GM19043 (cell line): ENCODE measurements around the gene SOWAHD.
A peak's percentile ranks its signal among the peaks of the same experiment; 100 is the strongest.
"Not testable (repeated sequence)": the region's sequence is repeated elsewhere in the genome, so short reads cannot be mapped to it uniquely, and the experiment has no call there.

Source experiments
- ATAC-seq: cut with Tn5 transposase; IDR thresholded peaks from one replicate; pipeline ENCODE4 v1.9.1; 2021; ENCODE audit warnings: low read depth; ENCODE audit not compliant: unreplicated experiment

SOWAHD gene

DNA sequence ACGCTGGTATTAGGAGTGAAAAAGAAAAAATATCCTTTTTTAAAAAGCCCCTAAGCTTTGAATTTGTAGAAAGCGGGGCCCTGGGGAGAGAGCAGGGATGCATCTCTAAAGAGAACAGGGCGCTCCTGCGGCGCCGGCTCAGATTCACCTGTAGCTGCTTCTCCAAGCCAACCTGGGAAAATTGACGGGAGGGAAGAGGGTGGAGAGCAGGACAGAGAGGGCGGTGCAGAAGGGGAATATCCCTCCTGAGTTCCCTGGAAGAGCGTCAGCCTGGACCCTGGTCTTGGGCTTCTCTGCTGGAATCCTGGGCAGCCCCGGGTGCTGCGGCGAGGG, 776 bp upstream of the SOWAHD start:
- ATAC-seq: no peak

DNA sequence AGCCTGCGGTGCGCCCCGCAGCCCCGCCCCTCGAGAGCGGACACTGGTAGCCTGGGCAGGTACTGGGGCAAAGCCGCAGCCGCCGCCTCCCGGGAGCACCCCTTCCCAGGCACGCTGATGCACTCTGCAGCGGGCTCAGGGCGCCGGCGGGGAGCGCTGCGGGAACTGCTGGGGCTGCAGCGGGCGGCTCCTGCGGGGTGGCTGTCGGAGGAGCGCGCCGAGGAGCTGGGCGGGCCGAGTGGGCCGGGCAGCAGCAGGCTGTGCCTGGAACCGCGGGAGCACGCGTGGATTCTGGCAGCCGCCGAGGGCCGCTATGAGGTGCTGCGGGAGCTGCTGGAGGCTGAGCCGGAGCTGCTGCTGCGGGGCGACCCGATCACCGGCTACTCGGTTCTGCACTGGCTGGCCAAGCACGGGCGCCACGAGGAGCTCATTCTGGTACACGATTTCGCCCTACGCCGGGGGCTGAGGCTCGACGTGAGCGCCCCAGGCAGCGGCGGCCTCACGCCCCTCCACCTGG, 401 bp downstream of the SOWAHD start:
- no peak for ATAC-seq

DNA sequence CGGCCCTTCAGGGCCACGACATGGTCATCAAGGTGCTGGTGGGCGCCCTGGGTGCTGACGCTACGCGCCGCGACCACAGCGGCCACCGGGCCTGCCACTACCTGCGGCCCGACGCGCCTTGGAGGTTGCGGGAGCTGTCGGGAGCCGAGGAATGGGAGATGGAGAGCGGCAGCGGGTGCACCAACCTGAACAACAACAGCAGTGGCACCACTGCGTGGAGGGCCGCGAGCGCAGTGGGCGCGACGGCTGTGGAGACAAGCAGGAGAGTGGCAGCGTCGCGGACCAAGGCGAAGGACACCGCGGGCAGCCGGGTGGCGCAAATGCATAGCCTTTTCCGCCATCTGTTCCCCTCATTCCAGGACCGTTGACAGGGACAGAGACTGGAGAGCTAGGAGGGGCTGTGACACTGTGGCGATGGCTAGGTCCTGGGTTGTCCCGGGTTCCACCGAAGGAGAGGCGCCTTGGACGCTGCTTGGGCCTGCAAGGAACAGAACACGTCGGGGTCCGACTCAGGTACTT, 919 bp downstream of the SOWAHD start:
- ATAC-seq: no peak

DNA sequence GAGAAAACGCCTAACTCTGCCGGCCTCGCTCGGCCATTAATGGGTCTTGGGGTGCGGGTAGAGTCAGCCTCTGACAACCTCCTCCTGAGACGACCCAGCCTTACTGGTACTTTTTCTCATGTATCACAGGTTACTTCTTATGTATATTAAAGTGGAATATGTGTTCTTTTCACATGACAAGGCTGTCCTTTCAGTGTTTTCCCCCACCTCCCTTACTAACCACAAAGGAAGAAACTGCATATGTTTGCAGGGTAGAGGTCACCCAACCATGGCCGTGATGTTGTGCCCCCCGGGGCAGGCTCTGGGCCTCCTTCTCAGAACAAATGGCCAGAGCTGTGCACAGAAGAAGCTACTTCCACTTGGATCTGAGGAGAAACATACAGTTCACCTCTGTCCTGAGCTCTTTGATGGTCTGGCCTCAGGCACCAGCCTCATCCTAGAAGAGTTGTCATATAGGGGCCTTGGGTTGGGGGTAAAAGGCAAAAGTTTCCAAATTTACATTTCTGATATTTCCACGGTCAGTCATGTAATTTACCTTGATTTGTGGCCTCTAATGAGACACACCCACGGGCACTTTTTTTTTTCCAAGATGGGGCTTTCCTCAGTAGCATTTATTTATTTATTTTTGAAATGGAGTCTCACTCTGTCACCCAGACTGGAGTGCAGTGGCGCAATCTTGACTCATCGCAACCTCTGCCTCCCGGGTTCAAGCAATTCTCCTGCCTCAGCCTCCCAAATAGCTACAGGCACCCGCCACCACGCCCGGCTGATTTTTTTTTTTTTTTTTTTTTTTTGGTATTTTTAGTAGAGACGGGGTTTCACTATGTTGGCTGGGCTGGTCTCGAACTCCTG, 1.9 kb downstream of the SOWAHD start:
- no peak for ATAC-seq

DNA sequence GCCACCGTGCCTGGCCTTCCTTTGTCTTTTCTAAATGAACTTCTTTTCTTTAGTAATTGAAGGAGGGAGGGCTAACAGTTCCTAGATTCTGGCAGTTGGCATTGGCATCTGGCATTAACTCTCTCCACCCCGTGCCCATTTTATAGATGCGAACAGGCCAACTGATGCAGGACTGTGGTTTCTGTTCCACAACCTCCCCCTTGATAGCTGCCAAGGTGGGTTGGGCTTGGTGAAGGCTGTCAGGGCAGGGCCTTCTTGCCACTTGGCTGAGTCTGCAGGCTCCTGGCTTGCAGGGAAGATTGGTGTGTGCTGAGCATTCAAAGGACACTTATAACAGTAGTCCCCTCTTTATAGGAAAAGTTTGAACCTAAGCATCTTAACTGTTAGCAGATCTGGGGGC, 4.3 kb downstream of the SOWAHD start:
- no peak for ATAC-seq

DNA sequence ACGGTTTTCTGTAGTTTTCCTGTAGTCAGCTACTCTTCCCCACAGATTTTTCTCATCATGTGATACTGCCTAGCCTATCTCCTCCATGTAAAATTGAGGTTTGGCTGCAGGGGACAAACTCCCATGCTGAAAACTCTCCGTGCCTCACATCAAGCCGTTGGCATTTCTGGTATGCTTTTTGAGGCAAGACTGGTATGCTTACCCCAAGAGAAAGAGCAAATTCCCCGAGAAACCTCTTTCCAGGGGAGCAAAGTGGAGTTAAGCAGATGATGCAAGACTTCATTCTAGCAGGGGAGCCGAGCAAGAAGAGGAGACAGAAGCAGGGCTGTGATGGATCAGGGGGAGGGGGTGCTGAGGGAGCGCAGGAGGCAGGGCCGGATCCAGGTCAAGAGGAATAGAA, 4.8 kb downstream of the SOWAHD start:
- ATAC-seq: no peak

DNA sequence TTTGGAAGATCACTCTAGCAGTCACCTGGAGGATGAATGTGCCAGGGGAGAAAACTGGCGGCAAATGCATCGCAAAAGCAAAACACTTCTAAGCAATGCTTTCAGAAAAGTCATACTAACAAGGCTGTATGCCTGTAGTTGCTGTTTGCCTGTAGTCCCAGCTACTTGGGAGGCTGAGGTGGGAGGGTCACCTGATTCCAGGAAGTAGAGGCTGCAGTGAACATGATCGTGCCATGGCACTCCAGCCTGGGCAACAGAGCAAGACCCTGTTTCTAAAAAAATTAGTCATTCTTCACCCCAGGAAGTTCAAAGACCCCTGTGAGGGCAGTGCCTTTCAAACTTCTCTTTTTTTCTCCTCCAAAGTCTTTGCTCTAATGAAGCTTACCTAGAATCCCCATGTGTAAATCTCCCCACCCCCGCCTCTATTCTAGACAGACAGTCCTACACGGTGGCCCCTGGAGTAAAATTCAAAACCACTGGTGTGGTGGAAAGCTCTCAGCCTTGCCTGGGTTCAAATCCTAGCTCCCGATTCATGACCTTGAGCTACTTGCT, 5.5 kb downstream of the SOWAHD start:
- no peak for ATAC-seq

DNA sequence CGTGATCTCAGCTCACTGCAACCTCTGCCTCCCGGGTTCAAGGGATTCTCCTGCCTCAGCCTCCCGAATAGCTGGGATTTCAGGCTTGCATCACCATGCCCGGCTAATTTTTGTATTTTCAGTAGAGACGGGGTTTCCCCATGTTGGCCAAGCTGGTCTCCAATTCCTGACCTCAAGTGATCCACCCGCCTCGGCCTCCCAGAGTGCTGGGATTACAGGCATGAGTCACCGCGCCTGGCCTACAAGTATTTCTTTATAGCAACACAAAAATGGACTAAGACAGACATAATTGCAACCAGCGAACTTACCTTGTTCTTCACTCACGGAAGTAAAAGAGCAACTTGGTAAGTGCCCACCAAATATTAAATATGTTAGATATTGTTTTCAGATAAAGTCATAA, 10.0 kb downstream of the SOWAHD start:
- ATAC-seq: not testable (repeated sequence)

DNA sequence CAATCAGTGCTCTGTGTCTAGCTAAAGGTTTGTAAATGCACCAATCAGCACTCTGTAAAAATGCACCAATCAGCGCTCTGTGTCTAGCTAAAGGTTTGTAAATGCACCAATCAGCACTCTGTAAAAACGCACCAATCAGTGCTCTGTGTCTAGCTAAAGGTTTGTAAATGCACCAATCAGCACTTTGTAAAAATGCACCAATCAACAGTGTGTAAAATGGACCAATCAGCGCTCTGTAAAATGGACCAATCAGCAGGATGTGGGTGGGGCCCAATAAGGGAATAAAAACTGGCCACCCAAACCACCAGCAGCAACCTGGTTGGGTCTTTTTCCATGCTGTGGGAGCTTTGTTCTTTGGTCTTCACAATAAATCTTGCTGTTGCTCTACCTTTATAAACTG, 11.0 kb downstream of the SOWAHD start:
- not testable (repeated sequence) for ATAC-seq

DNA sequence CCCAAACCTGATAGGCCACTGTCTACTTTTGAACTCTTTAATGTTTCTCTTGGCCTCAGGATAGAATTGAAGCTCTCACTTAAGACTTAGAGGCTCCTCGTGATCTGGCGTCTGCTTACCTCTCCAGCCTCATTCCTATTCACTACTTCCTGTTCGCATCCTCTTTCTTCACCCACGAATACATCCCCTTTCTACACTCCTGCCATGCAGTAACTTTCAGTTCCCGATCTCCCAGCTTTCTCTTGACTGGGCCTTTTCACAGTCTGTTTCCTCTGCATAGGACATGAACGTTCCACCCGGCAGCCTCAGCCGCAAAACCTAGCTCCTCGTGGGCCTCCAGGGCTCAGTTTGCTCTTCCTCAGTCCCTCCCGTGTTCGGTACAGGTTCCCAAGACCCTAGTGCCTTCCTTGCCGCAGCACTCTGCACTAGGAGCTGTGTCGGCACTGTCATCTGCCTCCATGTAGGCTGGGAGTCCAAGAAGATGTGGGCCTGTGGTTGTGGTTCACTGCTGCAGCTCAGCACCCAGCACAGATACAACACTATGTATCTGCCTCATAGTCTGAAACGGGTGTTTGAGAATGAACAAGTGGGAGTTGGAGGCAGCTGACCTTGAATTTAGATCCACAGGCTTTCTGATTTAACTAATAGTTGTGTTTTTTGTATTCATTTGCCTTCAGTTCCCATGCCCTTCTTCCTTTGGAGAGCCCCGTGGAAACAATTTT, 17.3 kb downstream of the SOWAHD start:
- peak; percentile 52 for ATAC-seq

DNA sequence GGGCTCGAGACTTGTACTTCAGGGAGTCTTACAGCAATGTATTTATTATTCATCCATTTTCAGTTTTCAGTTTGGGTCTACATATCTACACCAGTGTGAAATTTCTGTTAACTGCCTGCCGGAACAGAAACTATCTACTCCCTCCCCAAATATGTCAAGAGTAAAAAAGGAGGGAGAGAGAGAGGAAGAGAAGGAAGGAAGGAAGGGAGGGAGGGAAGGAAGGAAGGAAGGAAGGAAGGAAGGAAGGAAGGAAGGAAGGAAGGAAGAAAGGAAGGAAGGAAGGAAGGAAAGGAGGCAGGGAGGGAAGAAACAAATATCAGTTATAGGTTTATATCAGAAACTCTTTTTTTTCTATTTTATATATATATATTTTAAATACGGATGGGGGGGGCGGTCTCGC, 20.4 kb downstream of the SOWAHD start:
- ATAC-seq: no peak

DNA sequence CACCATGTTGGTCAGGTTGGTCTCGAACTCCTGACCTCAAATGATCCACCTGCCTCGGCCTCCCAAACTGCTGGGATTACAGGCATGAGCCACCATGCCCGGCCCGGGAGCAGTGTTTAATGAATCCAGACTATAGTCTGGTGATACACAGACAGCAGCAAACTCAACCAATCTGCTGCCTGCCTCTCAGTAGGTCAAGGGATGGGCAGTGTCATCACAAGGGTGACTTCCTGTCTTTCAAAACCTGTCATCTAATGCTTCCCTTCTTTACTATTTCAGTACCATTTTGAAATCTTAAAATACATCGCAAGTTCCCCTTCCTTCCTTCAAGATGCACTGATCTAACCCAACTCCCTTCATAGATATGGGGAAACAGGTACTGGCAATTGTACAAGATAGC, 24.6 kb downstream of the SOWAHD start:
- no peak for ATAC-seq

DNA sequence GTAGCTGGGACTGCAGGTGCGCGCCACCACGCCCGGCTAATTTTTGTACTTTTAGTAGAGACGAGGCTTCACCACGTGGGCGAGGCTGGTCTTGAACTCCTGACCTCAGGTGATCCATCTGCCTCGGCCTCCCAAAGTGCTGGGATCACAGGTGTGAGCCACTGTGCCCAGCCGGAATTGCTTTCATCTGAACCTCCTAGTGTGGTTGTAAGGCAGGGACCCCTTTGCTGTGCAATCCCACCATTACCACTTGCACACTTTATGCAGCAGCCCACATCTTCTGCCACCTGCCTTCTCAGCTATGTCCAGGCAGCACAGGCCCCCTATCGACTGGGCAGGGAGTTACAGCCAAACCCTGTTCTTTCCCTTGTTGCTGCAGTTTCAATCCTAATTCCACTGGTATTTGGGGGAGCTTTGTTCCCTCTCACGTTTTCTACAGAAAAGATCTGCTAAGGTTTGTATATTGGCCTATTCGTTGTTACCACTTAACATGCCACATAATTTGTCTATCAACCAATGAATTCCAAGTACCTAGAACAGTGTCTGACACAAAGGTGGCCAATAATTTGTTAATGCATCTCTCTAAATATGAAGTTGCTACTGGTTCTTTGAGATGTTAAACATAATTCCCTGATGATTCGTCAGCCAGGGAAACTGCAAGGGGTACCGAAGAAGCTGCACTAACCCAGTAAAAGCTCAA, 26.5 kb downstream of the SOWAHD start:
- ATAC-seq: no peak

DNA sequence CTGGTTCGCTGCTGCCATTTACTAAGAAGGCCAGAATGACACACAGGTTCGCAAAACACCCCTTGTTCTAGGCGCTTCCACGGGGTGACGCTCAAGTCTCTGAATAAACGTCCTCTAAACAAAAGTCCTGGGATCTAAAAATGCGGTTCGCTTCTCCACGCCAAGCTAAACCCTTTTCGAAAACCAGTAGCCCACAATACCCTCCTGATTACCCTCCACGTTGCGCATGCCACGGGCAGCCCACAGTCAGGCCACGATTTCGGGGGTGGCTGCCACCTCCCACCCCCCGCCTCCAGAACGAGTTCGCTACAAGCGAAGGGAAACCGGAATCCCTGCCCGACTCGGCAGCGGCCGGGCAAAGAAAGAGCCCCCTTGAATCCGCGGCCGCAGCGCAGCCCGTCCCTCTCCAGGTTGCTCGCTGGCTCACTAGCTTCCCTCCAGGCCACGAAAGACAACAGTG, 32.6 kb downstream of the SOWAHD start:
- peak; percentile 9 for ATAC-seq

DNA sequence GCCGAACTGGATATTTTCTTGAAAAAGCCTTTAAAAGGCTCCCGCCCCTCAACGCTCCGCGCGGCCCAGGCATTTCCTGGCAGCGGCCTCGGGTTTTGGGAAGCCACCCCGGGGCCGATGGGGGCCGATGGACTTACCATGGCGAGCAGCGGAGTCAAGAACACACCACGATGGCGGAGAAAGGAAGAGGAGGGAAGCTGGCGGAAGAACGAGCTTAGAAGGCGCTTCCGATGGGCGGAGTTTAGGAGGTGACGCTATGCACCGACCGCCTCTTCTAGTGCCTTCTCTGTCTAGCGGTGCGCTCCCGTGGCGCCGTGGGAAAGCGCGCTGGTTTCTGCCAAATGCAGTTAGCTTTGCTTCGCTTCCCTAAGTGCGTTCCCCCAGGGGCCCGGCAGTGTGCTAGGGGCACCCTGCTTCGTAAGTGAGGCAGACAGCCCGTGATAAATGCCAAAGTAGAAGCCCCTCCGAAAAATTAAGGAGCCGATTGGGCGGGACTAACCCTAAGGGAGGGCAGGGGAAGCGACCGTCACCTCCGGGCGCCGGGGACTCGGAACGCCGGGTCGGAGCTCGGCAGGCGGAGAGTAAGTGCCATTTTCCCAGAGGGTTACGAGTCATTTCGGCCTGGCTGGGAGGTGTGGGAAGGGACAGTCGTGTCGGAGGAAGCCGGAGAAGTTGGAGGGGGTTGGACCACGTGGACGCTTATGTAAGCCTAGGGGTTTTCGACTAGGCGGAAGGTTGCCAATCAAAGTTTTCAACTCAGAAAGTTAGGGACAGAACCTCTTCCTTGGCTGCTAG, 33.2 kb downstream of the SOWAHD start, which contains the start of gene RPL39:
Gene RPL39 (minus strand): TSS at position 194 of the 795 bp plus-strand sequence. CDS start 54 bp downstream, at position 140.
- ATAC-seq: peak; percentile 92

DNA sequence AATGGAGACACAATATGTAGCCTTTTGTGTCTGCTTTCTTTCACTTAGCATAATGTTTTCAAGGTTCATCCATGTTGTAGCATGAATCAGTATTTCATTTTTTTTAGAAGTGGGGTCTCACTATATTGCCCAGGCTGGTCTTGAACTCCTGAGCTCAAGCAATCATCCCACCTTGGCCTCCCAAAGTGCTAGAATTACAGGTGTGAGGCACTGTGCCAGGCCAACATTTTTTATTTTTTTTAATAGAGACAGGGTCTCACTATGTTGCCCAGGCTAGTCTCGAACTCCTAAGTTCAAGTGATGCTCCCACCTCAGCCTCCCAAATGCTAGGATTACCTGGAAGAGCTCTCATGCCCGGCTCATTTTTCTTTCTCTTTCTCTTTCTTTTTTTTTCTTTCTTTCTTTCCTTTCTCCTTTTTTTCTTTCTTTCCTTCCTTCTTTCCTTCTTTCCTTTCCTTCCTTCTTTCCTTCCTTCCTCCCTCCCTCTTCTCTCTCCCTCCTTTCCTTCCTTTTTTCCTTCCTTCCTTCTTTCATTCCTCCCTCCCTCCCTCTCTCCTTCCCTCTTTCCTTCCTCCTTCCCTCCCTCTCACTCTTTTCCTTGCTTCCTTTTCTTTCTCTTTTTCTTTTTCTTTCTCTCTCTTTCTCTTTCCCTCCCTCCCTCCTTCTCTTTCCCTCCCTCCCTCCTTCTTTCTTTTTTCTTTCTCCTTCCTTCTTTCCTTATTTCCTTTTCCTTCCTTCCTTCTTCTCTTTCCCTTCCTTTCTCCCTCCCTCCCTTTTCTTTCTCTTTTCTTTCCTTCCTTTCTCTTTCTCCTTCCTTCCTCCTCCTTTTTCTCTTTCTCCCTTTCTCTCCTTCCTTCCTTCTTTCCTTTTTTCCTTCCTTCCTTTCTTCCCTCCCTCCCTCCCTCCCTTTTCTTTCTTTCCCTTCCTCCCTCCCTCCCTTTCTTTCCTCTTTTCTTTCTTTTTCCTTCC, 43.1 kb downstream of the SOWAHD start:
- ATAC-seq: no peak

DNA sequence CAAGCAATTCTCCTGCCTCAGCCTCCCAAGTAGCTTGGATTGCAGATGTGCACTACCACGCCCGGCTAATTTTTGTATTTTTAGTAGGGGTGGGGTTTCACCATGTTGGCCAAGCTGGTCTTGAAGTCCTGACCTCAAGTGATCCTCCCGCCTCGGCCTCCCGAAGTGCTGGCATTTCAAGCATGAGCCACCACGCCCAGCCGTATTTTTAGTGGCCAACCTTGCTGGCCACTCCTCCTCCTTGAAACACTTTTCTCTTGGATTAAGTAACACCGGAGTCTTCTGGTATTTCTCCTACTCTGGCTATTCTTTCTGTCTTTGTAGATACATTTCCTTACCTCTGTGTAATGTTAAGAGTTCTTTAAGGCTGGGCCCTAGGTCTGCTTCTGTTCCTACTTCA, 44.2 kb downstream of the SOWAHD start:
- ATAC-seq: no peak

DNA sequence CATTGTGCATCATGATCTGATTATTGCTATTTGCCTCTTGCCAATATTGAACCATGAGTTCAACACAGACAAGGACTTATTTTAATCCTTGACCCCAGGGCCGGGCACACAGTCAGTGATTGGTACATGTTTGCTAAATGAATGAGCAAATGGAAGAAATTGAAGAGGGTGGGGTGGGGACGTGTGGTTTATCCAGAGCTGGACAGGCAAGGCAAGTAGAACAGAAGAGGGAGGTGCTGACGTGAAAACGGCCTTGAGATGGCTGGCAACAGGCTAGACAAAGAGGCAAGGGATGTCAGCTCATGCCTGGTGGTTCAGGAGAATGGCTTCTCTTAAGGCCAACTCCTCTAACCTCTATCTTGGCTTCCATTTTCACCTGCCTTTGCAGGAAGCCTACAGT, 50.1 kb downstream of the SOWAHD start:
- not testable (repeated sequence) for ATAC-seq
